A673 (cell line): ENCODE results near the gene PLCG2. TPM values are rescaled to one million over a fixed set of nuclear protein-coding genes. Genes with fewer than 3 reads are reported as not detected.

ENCODE experiments used
- BruUV-seq: library from RNA; stranded (reverse); fragments of 400-500 nt; replicated peaks from 2 replicates; lab custom pipeline; 2021; lab: Mats Ljungman, UMichigan
- CTCF ChIA-PET: fragments of 300-600 bp; sonication (Branson Sonifier 250); formaldehyde crosslinking; loops from one replicate; lab custom pipeline; 2022; ENCODE audit warnings: antibody characterized with exemption; lab: Charles Lee
- POLR2A ChIA-PET: fragments of 300-600 bp; sonication (Branson Sonifier 250); formaldehyde crosslinking; loops from one replicate; lab custom pipeline; 2022; ENCODE audit warnings: antibody characterized with exemption; ENCODE audit not compliant: low non-redundant PET; lab: Charles Lee
- DNase-seq: peaks from one replicate; pipeline ENCODE4 v3.0.0-alpha.2; 2015; ENCODE audit warnings: low spot score
- H3K27ac ChIP-seq: fragments of 200-600 bp; sonication (generic); 2 replicates; pipeline ENCODE4 v1.5.1; 2016; ENCODE audit warnings: mixed run types, low read depth, mild to moderate bottlenecking, mixed read lengths, antibody characterized with exemption, low read length; ENCODE audit not compliant: poor library complexity, severe bottlenecking
- H3K27me3 ChIP-seq: fragments of 200-600 bp; sonication (generic); replicated peaks from 2 replicates; pipeline ENCODE4 v1.6.1; 2017; ENCODE audit warnings: mixed run types, low read depth, mild to moderate bottlenecking, mixed read lengths, antibody characterized with exemption, low read length; ENCODE audit not compliant: insufficient read depth, poor library complexity
- H3K36me3 ChIP-seq: fragments of 200-600 bp; sonication (generic); 2 replicates; pipeline ENCODE4 v1.6.1; 2016; ENCODE audit warnings: mixed run types, mild to moderate bottlenecking, mixed read lengths, antibody characterized with exemption, low read length; ENCODE audit not compliant: insufficient read depth, poor library complexity, severe bottlenecking
- H3K4me1 ChIP-seq: fragments of 200-600 bp; sonication (generic); 2 replicates; pipeline ENCODE4 v1.6.1; 2017; ENCODE audit warnings: mixed run types, mild to moderate bottlenecking, mixed read lengths, antibody characterized with exemption, low read length; ENCODE audit not compliant: insufficient read depth, poor library complexity, severe bottlenecking
- H3K4me3 ChIP-seq: fragments of 200-600 bp; sonication (generic); 2 replicates; pipeline ENCODE4 v1.5.1; 2016; ENCODE audit warnings: low read depth, mixed run types, mild to moderate bottlenecking, mixed read lengths, low read length; ENCODE audit not compliant: poor library complexity, severe bottlenecking
- H3K9me3 ChIP-seq: fragments of 200-600 bp; sonication (generic); 2 replicates; pipeline ENCODE4 v1.6.1; 2016; ENCODE audit warnings: mixed run types, low read depth, mild to moderate bottlenecking, mixed read lengths, antibody characterized with exemption, low read length; ENCODE audit not compliant: poor library complexity, severe bottlenecking
- CTCF ChIP-seq: fragments of 300-800, 200-600 bp; sonication (generic); conservative IDR thresholded peaks from 2 replicates; pipeline ENCODE4 v1.5.1; 2017; ENCODE audit warnings: low read depth, mild to moderate bottlenecking, antibody characterized with exemption, low read length, moderate library complexity, mixed read lengths
- EZH2 ChIP-seq: fragments of 200-600 bp; sonication (generic); IDR thresholded peaks from 2 replicates; pipeline ENCODE4 v1.6.1; 2017; ENCODE audit warnings: borderline replicate concordance, low read depth, mild to moderate bottlenecking, mixed read lengths, antibody characterized with exemption, low read length; ENCODE audit not compliant: poor library complexity, severe bottlenecking
- intact Hi-C: fragments of 100-400 bp; cut with micrococcal nuclease; formaldehyde crosslinking; loops from one replicate; pipeline ENCODE4 v1.10.0; 2022; ENCODE audit not compliant: unreplicated experiment
- total RNA-seq: library from RNA; stranded (reverse); gene quantifications from 2 replicates; pipeline ENCODE4 v1.2.3, GENCODE V29; 2021

PLCG2 gene
- total RNA-seq, 1 experiment from 2014 or later = 9.6 TPM

- no peak for DNase-seq
Observed at GRCh38 chr16:81945665-81946064, 166.6 kb downstream of the PLCG2 start.

GRCh38 chr16:81946206-81946605 is 167.1 kb downstream of the PLCG2 start:
- intact Hi-C loops = loop anchor here (10.0 kb wide), 1 partner anchor 689 kb away; no protein-coding TSS in a partner anchor
- Histone ChIP-seq H3K27ac (no peak overlapping the region), H3K4me1 (no peaks in the 10 kb centered on the region), H3K4me3 (no peak overlapping the region), H3K36me3 (no peaks in the 10 kb centered on the region), H3K27me3 (no peaks in the 10 kb centered on the region), H3K9me3 (no peaks in the 10 kb centered on the region)
- POLR2A ChIA-PET = no interaction called here
- TF ChIP-seq EZH2 (no peak), CTCF (no peak)
- peak; percentile 43 for DNase-seq
- BruUV-seq = no TSS peak
- CTCF ChIA-PET = no interaction called here

More at GRCh38 chr16:81945665-81946064, 166.6 kb downstream of the PLCG2 start:
- Histone ChIP-seq H3K27ac (no peak overlapping the region), H3K9me3 (no peaks in the 10 kb centered on the region), H3K4me1 (no peaks in the 10 kb centered on the region), H3K36me3 (no peaks in the 10 kb centered on the region), H3K4me3 (no peak overlapping the region), H3K27me3 (no peaks in the 10 kb centered on the region)
- CTCF ChIA-PET = no interaction called here
- no peak for TF ChIP-seq CTCF
- no peak for TF ChIP-seq EZH2
- BruUV-seq = no TSS peak
- POLR2A ChIA-PET = no interaction called here
- intact Hi-C loops = loop anchor here (10.0 kb wide), 1 partner anchor 689 kb away; no protein-coding TSS in a partner anchor

GRCh38 chr16:81951564-81951963 is 172.5 kb downstream of the PLCG2 start:
- Histone ChIP-seq H3K4me3 (no peak overlapping the region), H3K27ac (no peak overlapping the region), H3K4me1 (no peaks in the 10 kb centered on the region), H3K36me3 (no peaks in the 10 kb centered on the region), H3K9me3 (peaks cover 3% of the 10 kb centered on the region), H3K27me3 (no peaks in the 10 kb centered on the region)
- TF ChIP-seq EZH2 = no peak
- no peak for TF ChIP-seq CTCF
- CTCF ChIA-PET = no interaction called here
- intact Hi-C loops = no loop called here
- DNase-seq = no peak
- POLR2A ChIA-PET = no interaction called here
- no TSS peak for BruUV-seq
